H9 (cell line): Measurements from ENCODE around the gene RERE. TPM values are rescaled to one million over a fixed set of nuclear protein-coding genes. Genes with fewer than 3 reads are reported as not detected.

Experiments used
- DNase-seq: peaks from one replicate; pipeline ENCODE4 v3.0.0-alpha.2; 2017
- H2AFZ ChIP-seq: one replicate; pipeline ENCODE4 v1.6.1; 2013; ENCODE audit warnings: mild to moderate bottlenecking, low read length, control low read depth, moderate library complexity
- H2AK5ac ChIP-seq: 2 replicates; pipeline ENCODE4 v1.6.1; 2013; ENCODE audit warnings: low read length, control low read depth, mixed read lengths; ENCODE audit not compliant: insufficient read length
- H2BK120ac ChIP-seq: one replicate; pipeline ENCODE4 v1.6.1; 2013; ENCODE audit warnings: low read depth, mild to moderate bottlenecking, low read length, control low read depth, inconsistent platforms; ENCODE audit not compliant: poor library complexity, severe bottlenecking
- H2BK12ac ChIP-seq: 2 replicates; pipeline ENCODE4 v1.6.1; 2013; ENCODE audit warnings: low read length, control low read depth, mixed read lengths, low read depth; ENCODE audit not compliant: insufficient read length
- H2BK15ac ChIP-seq: 2 replicates; pipeline ENCODE4 v1.6.1; 2013; ENCODE audit warnings: low read depth, low read length, control low read depth
- H2BK20ac ChIP-seq: one replicate; pipeline ENCODE4 v1.6.1; 2013; ENCODE audit warnings: low read depth, mild to moderate bottlenecking, low read length, control low read depth, inconsistent platforms; ENCODE audit not compliant: poor library complexity, severe bottlenecking
- H2BK5ac ChIP-seq: 2 replicates; pipeline ENCODE4 v1.6.1; 2013; ENCODE audit warnings: low read length, control low read depth, mixed read lengths; ENCODE audit not compliant: insufficient read length
- H3K14ac ChIP-seq: 2 replicates; pipeline ENCODE4 v1.6.1; 2013; ENCODE audit warnings: low read length, control low read depth; ENCODE audit not compliant: insufficient read depth
- H3K18ac ChIP-seq: 2 replicates; pipeline ENCODE4 v1.6.1; 2013; ENCODE audit warnings: low read depth, mild to moderate bottlenecking, mixed read lengths, low read length, control low read depth; ENCODE audit not compliant: insufficient read length
- H3K23ac ChIP-seq: 2 replicates; pipeline ENCODE4 v1.6.1; 2013; ENCODE audit warnings: low read length, control low read depth, mixed read lengths, low read depth; ENCODE audit not compliant: insufficient read length
- H3K23me2 ChIP-seq: 2 replicates; pipeline ENCODE4 v1.6.1; 2013; ENCODE audit warnings: low read depth, mild to moderate bottlenecking, mixed read lengths, low read length, control low read depth; ENCODE audit not compliant: insufficient read length, poor library complexity, severe bottlenecking
- H3K27ac ChIP-seq: 2 replicates; pipeline ENCODE4 v1.5.1; 2013; ENCODE audit warnings: low read length, control low read depth, mixed read lengths, low read depth; ENCODE audit not compliant: insufficient read length
- H3K27me3 ChIP-seq: 2 replicates; pipeline ENCODE4 v1.6.1; 2013; ENCODE audit warnings: low read length, control low read depth, inconsistent platforms; ENCODE audit not compliant: insufficient read depth
- H3K4ac ChIP-seq: 2 replicates; pipeline ENCODE4 v1.6.1; 2013; ENCODE audit warnings: low read depth, mild to moderate bottlenecking, control low read depth, inconsistent platforms, low read length, moderate library complexity
- H3K4me1 ChIP-seq: 2 replicates; pipeline ENCODE4 v1.6.1; 2013; ENCODE audit warnings: low read length, control low read depth, inconsistent platforms; ENCODE audit not compliant: insufficient read depth
- H3K4me2 ChIP-seq: 2 replicates; pipeline ENCODE4 v1.6.1; 2013; ENCODE audit warnings: low read length, control low read depth, mixed read lengths; ENCODE audit not compliant: insufficient read length, insufficient read depth
- H3K56ac ChIP-seq: 2 replicates; pipeline ENCODE4 v1.6.1; 2013; ENCODE audit warnings: low read depth, mild to moderate bottlenecking, mixed read lengths, low read length, control low read depth; ENCODE audit not compliant: insufficient read length
- H3K79me1 ChIP-seq: 2 replicates; pipeline ENCODE4 v1.6.1; 2013; ENCODE audit warnings: low read depth, mild to moderate bottlenecking, moderate library complexity, low read length, control low read depth, inconsistent platforms; ENCODE audit not compliant: insufficient read depth, poor library complexity, severe bottlenecking
- H3K79me2 ChIP-seq: 2 replicates; pipeline ENCODE4 v1.6.1; 2013; ENCODE audit warnings: low read length, control low read depth, inconsistent platforms; ENCODE audit not compliant: insufficient read depth
- H3K9ac ChIP-seq: 2 replicates; pipeline ENCODE4 v1.6.1; 2013; ENCODE audit warnings: low read length, control low read depth, mixed read lengths; ENCODE audit not compliant: insufficient read length; ENCODE audit errors: extremely low read depth
- H3K9me3 ChIP-seq: one replicate; pipeline ENCODE4 v1.6.1; 2013; ENCODE audit warnings: low read depth, low read length, inconsistent platforms; ENCODE audit not compliant: control insufficient read depth
- H3T11ph ChIP-seq: one replicate; pipeline ENCODE4 v1.6.1; 2013; ENCODE audit warnings: mild to moderate bottlenecking, low read length, control low read depth, inconsistent platforms
- H4K20me1 ChIP-seq: one replicate; pipeline ENCODE4 v1.6.1; 2013; ENCODE audit not compliant: control insufficient read depth, insufficient read length, insufficient read depth
- H4K5ac ChIP-seq: 2 replicates; pipeline ENCODE4 v1.6.1; 2013; ENCODE audit warnings: low read depth, mild to moderate bottlenecking, mixed read lengths, low read length, control low read depth; ENCODE audit not compliant: insufficient read length
- H4K8ac ChIP-seq: replicated peaks from 2 replicates; pipeline ENCODE4 v1.6.1; 2013; ENCODE audit warnings: low read length, control low read depth, mixed read lengths, low read depth; ENCODE audit not compliant: insufficient read length
- H4K91ac ChIP-seq: 2 replicates; pipeline ENCODE4 v1.6.1; 2013; ENCODE audit warnings: low read depth, mild to moderate bottlenecking, moderate library complexity, mixed read lengths, low read length, control low read depth; ENCODE audit not compliant: insufficient read length
- H3K27ac Mint-ChIP-seq, 3 experiments: 2 replicates in 2 of 3; 3 replicates in 1 of 3; pipeline ENCODE4 v1.8.0; 2020 to 2021; ENCODE audit warnings: mixed read lengths in 3 of 3, mild to moderate bottlenecking in 1 of 3, moderate library complexity in 1 of 3
- H3K27me3 Mint-ChIP-seq: 2 replicates; pipeline ENCODE4 v1.8.0; 2021; ENCODE audit warnings: low read depth, mild to moderate bottlenecking, moderate library complexity, mixed read lengths
- H3K36me3 Mint-ChIP-seq, 3 experiments: 2 replicates in 2 of 3; 3 replicates in 1 of 3; pipeline ENCODE4 v1.8.0; 2020 to 2021; ENCODE audit warnings: low read depth in 3 of 3, mixed read lengths in 3 of 3; ENCODE audit not compliant: insufficient read depth in 1 of 3
- H3K4me1 Mint-ChIP-seq, 2 experiments: 2 replicates each; pipeline ENCODE4 v1.8.0; 2020; ENCODE audit warnings: mixed read lengths in 2 of 2
- H3K4me3 Mint-ChIP-seq, 2 experiments: 2 replicates in 1 of 2; 3 replicates in 1 of 2; pipeline ENCODE4 v1.8.0; 2020 to 2021; ENCODE audit warnings: mild to moderate bottlenecking in 2 of 2, mixed read lengths in 2 of 2, moderate library complexity in 1 of 2
- H3K9me3 Mint-ChIP-seq, 2 experiments: 2 replicates in 1 of 2; 3 replicates in 1 of 2; pipeline ENCODE4 v1.8.0; 2020; ENCODE audit warnings: mild to moderate bottlenecking in 2 of 2, mixed read lengths in 2 of 2, moderate library complexity in 1 of 2
- WGBS: extraction: QIAGEN DNeasy Blood & Tissue Kit; methylation state at CpG from one replicate; pipeline ENCODE4 v1.1.7; 2013; ENCODE audit warnings: missing lambda C conversion rate, low lambda C conversion rate, mixed read lengths; ENCODE audit not compliant: insufficient read length; ENCODE audit errors: extremely low coverage; 5-methylcytosine and 5-hydroxymethylcytosine counted together
- total RNA-seq: library from RNA; stranded (reverse); gene quantifications from 2 replicates; pipeline ENCODE4 v1.2.1, GENCODE V29; 2021
- TF ChIP-seq, protein P1 (sequence below): fragments of 200-600 bp; sonication (generic); conservative IDR thresholded peaks from 3 replicates; pipeline ENCODE4 v1.8.0; 2021; ENCODE audit warnings: antibody characterized with exemption, mild to moderate bottlenecking

RERE gene
- total RNA-seq, 1 experiment from 2014 or later, result 103 TPM

DNA sequence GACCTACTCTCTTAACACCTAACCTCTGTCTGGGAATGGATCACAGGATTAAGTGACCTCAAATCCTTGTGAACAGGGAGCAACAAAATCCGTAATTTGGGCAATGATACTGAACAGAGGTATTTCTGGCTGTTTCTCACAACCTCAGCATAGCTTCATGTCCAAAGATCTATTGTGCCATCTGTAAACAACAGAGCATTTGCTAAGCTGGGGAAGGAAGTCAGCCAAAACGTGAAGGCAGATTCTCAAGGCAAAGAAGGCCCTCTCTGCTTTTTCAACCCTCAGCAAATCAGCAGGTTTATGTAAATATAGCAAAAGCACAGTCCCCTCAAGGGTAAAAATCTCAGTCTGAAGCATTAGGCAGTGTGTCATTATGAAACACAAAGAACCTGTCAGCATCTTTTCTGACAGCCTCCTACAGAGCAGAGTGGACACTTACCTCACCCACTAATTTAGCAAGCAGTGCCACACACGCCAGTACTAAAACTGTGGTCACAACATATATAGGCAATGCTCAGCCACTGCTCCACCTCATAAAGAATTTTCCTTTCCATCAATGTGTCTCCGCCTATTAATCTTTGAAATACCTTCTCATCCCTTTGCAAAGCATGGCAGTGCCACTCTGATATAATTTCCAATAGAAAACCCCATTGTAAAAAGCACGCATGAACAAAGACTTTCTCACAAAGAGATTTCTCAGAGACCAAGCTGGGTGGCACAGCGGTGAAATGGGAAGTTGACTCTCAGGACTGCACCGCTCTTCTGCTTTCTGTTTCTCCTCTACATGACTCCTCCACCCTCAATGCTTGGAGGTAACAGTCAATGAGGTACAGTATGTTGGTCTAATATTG is 188.0 kb downstream of the RERE start:
- no peak overlapping the region for H3K9ac ChIP-seq
- no peak overlapping the region for H3K4me2 ChIP-seq
- H4K8ac ChIP-seq, result no peak overlapping the region
- no peak overlapping the region for H3K23ac ChIP-seq
- no peaks in the 10 kb centered on the region for H3K23me2 ChIP-seq
- no peak overlapping the region for H2BK20ac ChIP-seq
- no peak overlapping the region for H2BK15ac ChIP-seq
- H3K4ac ChIP-seq, result no peak overlapping the region
- H2BK5ac ChIP-seq, result no peak overlapping the region
- no CpG with 5 or more reads among the region's 7 CpGs for WGBS
- H4K20me1 ChIP-seq, result no peaks in the 10 kb centered on the region
- H2BK120ac ChIP-seq, result no peak overlapping the region
- DNase-seq, result no peak
- TF ChIP-seq, protein P1, sequence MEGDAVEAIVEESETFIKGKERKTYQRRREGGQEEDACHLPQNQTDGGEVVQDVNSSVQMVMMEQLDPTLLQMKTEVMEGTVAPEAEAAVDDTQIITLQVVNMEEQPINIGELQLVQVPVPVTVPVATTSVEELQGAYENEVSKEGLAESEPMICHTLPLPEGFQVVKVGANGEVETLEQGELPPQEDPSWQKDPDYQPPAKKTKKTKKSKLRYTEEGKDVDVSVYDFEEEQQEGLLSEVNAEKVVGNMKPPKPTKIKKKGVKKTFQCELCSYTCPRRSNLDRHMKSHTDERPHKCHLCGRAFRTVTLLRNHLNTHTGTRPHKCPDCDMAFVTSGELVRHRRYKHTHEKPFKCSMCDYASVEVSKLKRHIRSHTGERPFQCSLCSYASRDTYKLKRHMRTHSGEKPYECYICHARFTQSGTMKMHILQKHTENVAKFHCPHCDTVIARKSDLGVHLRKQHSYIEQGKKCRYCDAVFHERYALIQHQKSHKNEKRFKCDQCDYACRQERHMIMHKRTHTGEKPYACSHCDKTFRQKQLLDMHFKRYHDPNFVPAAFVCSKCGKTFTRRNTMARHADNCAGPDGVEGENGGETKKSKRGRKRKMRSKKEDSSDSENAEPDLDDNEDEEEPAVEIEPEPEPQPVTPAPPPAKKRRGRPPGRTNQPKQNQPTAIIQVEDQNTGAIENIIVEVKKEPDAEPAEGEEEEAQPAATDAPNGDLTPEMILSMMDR, result no peak
- Mint-ChIP-seq H3K27ac (peak overlapping the region in 1 of 3 experiments; percentile 38; a peak in 1 of 7 replicates), H3K4me3 (no peak overlapping the region), H3K9me3 (no peaks in the 10 kb centered on the region), H3K27me3 (no peaks in the 10 kb centered on the region), H3K4me1 (peaks cover 52 to 70% of the 10 kb centered on the region in 2 experiments), H3K36me3 (no peaks in the 10 kb centered on the region; a peak in 3 of 7 replicates)
- peaks cover 36% of the 10 kb centered on the region; the same call in 1 of the 2 replicates for H3K79me2 ChIP-seq
- no peak overlapping the region for H4K91ac ChIP-seq
- H3T11ph ChIP-seq, result no peak overlapping the region
- no peak overlapping the region for H3K18ac ChIP-seq
- H2BK12ac ChIP-seq, result no peak overlapping the region
- H2AK5ac ChIP-seq, result no peak overlapping the region
- no peaks in the 10 kb centered on the region for H3K27me3 ChIP-seq
- peaks cover 6% of the 10 kb centered on the region; the same call in 1 of the 2 replicates for H3K4me1 ChIP-seq
- no peak overlapping the region for H2AFZ ChIP-seq
- H3K79me1 ChIP-seq, result peaks cover 15% of the 10 kb centered on the region
- H3K56ac ChIP-seq, result no peak overlapping the region
- H3K14ac ChIP-seq, result no peak overlapping the region
- H3K9me3 ChIP-seq, result no peaks in the 10 kb centered on the region
- no peak overlapping the region for H3K27ac ChIP-seq
- H4K5ac ChIP-seq, result no peak overlapping the region
